Ishikawa (cell line): ENCODE data around the gene LRRC41.

Experiments
- CEBPB ChIP-seq: IDR thresholded peaks from 2 replicates; pipeline ENCODE4 v1.6.1; 2012
- CREB1 ChIP-seq: IDR thresholded peaks from 2 replicates; pipeline ENCODE4 v1.6.1; 2012; ENCODE audit warnings: low read depth
- EGR1 ChIP-seq: IDR thresholded peaks from 2 replicates; pipeline ENCODE4 v1.6.1; 2012
- EP300 ChIP-seq: IDR thresholded peaks from 2 replicates; pipeline ENCODE4 v1.6.1; 2012; ENCODE audit warnings: borderline replicate concordance
- FOXM1 ChIP-seq: IDR thresholded peaks from 2 replicates; pipeline ENCODE4 v1.6.1; 2012; ENCODE audit warnings: low read depth, borderline replicate concordance
- NFIC ChIP-seq: IDR thresholded peaks from 2 replicates; pipeline ENCODE4 v1.6.1; 2012
- RAD21 ChIP-seq: IDR thresholded peaks from 2 replicates; pipeline ENCODE4 v1.6.1; 2012; ENCODE audit warnings: low read depth
- TAF1 ChIP-seq: IDR thresholded peaks from 2 replicates; pipeline ENCODE4 v1.6.1; 2012; ENCODE audit warnings: low read depth, mild to moderate bottlenecking
- TCF12 ChIP-seq: IDR thresholded peaks from 2 replicates; pipeline ENCODE4 v1.6.1; 2012; ENCODE audit warnings: low read depth
- TEAD4 ChIP-seq: IDR thresholded peaks from 2 replicates; pipeline ENCODE4 v1.6.1; 2012
- YY1 ChIP-seq: IDR thresholded peaks from 2 replicates; pipeline ENCODE4 v1.6.1; 2012; ENCODE audit warnings: low read depth
- ZBTB7A ChIP-seq: IDR thresholded peaks from 2 replicates; pipeline ENCODE4 v1.6.1; 2012; ENCODE audit warnings: low read depth
- TF ChIP-seq, protein P1 (sequence below): IDR thresholded peaks from 2 replicates; pipeline ENCODE4 v1.6.1; 2012
- TF ChIP-seq, protein P2 (sequence below): IDR thresholded peaks from 2 replicates; pipeline ENCODE4 v1.6.1; 2012; ENCODE audit warnings: low read depth, mild to moderate bottlenecking
- TF ChIP-seq, protein P3 (sequence below): IDR thresholded peaks from 2 replicates; pipeline ENCODE4 v1.6.1; 2012

The LRRC41 gene

DNA sequence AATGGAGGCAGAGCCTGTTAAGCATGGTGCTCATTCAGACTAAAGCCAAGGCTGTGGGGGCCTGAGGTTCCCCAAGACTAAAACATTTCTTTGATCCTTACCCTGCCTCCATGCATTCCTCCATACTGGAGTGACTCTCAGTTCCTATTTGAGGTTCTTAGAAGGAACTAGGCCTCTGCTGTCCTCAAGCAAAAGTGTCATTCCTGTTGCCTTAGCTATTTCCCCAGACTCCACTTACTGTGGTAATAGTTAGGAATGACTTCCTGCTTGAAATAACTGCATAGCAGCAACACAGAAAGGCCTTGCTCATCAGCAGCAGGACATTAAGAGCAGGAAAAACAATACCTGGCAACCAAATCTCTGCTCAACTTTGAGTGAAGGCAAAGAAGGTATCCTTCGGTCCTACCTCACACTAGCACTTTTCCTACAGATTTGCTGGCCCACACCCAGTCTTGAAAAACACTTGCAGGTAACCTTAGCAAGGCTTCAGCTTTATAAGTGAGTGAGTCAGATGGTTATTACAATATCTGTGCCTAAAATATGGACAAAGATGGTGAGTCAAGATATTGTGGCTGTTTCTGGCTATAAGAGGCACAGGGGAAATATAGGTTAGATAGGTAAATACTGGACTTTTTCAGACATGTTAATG, 14.8 kb downstream of the LRRC41 start:
- TF ChIP-seq, protein P1, sequence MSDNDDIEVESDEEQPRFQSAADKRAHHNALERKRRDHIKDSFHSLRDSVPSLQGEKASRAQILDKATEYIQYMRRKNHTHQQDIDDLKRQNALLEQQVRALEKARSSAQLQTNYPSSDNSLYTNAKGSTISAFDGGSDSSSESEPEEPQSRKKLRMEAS, result no peak
- TF ChIP-seq CREB1 (no peak), FOXM1 (no peak), TEAD4 (no peak), TCF12 (no peak), CEBPB (no peak), EGR1 (no peak), YY1 (no peak), ZBTB7A (no peak), TAF1 (no peak), EP300 (no peak), RAD21 (no peak), NFIC (no peak)
- TF ChIP-seq, protein P2, sequence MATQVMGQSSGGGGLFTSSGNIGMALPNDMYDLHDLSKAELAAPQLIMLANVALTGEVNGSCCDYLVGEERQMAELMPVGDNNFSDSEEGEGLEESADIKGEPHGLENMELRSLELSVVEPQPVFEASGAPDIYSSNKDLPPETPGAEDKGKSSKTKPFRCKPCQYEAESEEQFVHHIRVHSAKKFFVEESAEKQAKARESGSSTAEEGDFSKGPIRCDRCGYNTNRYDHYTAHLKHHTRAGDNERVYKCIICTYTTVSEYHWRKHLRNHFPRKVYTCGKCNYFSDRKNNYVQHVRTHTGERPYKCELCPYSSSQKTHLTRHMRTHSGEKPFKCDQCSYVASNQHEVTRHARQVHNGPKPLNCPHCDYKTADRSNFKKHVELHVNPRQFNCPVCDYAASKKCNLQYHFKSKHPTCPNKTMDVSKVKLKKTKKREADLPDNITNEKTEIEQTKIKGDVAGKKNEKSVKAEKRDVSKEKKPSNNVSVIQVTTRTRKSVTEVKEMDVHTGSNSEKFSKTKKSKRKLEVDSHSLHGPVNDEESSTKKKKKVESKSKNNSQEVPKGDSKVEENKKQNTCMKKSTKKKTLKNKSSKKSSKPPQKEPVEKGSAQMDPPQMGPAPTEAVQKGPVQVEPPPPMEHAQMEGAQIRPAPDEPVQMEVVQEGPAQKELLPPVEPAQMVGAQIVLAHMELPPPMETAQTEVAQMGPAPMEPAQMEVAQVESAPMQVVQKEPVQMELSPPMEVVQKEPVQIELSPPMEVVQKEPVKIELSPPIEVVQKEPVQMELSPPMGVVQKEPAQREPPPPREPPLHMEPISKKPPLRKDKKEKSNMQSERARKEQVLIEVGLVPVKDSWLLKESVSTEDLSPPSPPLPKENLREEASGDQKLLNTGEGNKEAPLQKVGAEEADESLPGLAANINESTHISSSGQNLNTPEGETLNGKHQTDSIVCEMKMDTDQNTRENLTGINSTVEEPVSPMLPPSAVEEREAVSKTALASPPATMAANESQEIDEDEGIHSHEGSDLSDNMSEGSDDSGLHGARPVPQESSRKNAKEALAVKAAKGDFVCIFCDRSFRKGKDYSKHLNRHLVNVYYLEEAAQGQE, result no peak
- TF ChIP-seq, protein P3, sequence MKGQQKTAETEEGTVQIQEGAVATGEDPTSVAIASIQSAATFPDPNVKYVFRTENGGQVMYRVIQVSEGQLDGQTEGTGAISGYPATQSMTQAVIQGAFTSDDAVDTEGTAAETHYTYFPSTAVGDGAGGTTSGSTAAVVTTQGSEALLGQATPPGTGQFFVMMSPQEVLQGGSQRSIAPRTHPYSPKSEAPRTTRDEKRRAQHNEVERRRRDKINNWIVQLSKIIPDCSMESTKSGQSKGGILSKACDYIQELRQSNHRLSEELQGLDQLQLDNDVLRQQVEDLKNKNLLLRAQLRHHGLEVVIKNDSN, result no peak

DNA sequence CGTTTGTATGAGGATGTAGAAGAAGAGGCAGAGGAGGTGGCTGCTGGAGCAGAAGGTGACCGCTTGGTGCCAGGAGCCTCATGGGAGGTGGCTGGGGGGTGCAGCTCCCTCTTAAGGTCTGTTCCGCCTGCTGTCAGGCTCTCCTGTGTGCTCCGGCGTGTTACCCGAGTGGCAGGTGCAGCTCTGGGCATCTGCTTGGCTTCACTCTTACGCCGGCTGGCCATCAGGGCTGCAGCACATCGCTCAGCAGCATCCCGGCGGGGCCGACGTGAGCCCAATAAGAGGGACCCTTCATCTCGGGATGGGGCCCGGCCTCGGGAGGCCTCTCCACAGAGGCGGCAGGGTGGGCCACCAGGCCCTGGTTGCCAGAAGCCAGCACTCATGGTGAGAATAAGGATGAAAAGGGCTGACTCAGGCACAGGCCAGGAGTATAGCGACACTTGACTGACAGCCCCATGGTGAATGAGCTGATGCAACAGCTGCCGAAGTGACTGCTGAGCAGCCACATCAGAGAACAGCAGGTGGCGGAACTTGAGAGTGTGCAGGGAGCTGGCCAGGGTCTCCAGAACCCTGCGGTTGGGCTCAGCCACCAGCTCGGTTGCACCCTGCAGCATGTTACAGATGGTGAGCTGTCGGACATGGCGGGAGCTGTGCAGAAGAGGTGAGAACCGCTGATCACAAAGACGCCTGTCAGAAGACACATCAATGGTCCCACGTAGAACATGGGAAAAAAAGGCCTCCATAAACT, 17.5 kb downstream of the LRRC41 start:
- TF ChIP-seq TCF12, result no peak
- TF ChIP-seq EGR1, result no peak
- TF ChIP-seq NFIC, result no peak
- no peak for TF ChIP-seq ZBTB7A
- no peak for TF ChIP-seq EP300
- TF ChIP-seq YY1, result no peak
- TF ChIP-seq, protein P1, result no peak
- TF ChIP-seq TEAD4, result no peak
- no peak for TF ChIP-seq RAD21
- TF ChIP-seq, protein P3, result no peak
- TF ChIP-seq CEBPB, result no peak
- no peak for TF ChIP-seq FOXM1
- TF ChIP-seq CREB1, result no peak

DNA sequence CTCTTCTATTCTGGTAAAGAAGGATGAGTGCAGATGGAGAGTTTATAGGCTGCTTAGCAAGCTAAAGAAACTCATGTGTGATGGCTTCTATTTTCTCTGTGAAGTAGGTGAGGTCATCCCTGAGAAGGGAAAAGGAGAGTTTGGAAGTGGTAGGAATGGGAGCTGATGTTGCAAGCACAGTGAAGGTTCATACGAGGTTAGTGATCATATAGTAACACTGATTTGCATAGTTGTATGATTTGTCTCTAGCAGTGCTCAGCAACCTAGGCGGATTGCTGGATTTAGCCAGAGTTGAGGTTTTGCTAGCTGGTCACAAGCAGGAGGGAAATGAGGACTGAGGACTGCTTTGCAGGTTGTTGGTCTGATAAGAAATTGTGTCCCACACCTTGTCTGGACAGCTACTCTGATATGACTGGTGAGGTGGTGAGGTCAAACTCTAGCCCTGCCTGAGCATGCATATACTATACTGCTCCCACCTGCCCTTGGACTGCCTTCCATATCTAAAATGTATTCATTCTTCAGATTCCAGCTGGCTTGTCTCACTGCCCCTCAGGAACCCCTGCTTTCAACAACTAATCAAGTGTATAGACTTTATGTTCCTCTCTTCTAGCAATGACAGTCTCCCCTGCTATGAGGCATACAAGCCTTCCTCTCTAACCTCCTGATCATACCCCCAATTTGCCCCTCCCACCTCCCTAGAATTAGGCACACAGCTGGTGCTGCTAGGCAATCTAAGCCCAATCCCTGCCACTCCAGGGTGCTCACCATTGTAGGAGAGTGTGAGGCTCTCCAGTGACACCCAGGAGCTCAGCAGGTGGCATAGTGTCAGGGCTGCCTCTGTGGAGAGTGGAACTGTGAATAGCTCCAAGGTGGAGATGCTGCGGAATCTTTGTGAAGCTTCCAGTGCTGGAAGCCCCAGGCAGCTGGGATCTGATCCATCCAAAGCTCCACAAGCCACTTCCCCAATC, 18.5 kb downstream of the LRRC41 start:
- TF ChIP-seq TAF1 (no peak), TCF12 (no peak), ZBTB7A (no peak), CREB1 (no peak), YY1 (no peak), NFIC (no peak), TEAD4 (no peak)
- TF ChIP-seq, protein P3, result no peak
- TF ChIP-seq, protein P1, result no peak

DNA sequence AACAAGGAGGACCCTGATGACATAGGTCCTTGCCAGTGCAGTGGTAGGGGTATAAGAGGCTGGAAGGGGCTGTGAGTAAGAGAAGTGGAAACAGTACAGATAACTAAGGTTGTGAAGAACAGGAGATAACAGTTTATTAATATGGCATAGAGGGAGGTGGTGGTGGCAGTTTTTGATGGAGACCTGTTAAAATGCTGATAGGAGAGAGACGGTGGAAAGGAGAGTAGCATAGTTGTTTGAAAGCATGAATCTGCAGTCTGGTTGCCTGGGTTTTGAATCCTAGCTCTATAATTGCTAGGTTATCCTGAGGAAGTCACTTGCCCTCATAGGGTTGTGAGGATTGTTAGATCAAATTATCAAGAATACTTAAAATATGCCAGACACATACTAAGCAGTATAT, 19.4 kb downstream of the LRRC41 start:
- TF ChIP-seq TCF12 (no peak), ZBTB7A (no peak), CREB1 (no peak), FOXM1 (no peak), NFIC (no peak), EP300 (no peak), CEBPB (no peak), TEAD4 (no peak), RAD21 (no peak)
- TF ChIP-seq, protein P2, result no peak
- TF ChIP-seq, protein P1, result no peak
